HepG2 (cell line): ENCODE data around the gene SPN. TPM values are rescaled to one million over a fixed set of nuclear protein-coding genes. Genes with fewer than 3 reads are reported as not detected.

Experiments used
- ATF5 ChIP-seq: sonication (generic); formaldehyde crosslinking; IDR thresholded peaks from 2 replicates; pipeline ENCODE4 v1.4.0; 2020; ENCODE audit warnings: mild to moderate bottlenecking, low read depth, missing genetic modification reagents
- CBX1 ChIP-seq: IDR thresholded peaks from one replicate; pipeline ENCODE4 v1.6.1; 2016; ENCODE audit warnings: antibody characterized with exemption, low read depth
- CCDC6 ChIP-seq: sonication (generic); formaldehyde crosslinking; IDR thresholded peaks from 2 replicates; pipeline ENCODE4 v1.8.1; 2022; ENCODE audit warnings: mild to moderate bottlenecking, missing genetic modification reagents, moderate library complexity
- HOXA3 ChIP-seq: sonication (generic); formaldehyde crosslinking; IDR thresholded peaks from 2 replicates; pipeline ENCODE4 v1.5.0; 2020; ENCODE audit warnings: missing genetic modification reagents
- KLF9 ChIP-seq: IDR thresholded peaks from 2 replicates; pipeline ENCODE4 v1.6.1; 2016; ENCODE audit warnings: low read depth
- MED1 ChIP-seq: sonication (generic); formaldehyde crosslinking; IDR thresholded peaks from 2 replicates; pipeline ENCODE4 v1.4.0; 2020; ENCODE audit warnings: missing genetic modification reagents
- MTA3 ChIP-seq: sonication (generic); formaldehyde crosslinking; IDR thresholded peaks from 2 replicates; pipeline ENCODE4 v1.4.0; 2020; ENCODE audit warnings: missing genetic modification reagents
- SP5 ChIP-seq: IDR thresholded peaks from 2 replicates; pipeline ENCODE4 v1.6.1; 2016; ENCODE audit warnings: low read depth, borderline replicate concordance
- ZFP90 ChIP-seq: sonication (generic); formaldehyde crosslinking; IDR thresholded peaks from 2 replicates; pipeline ENCODE4 v1.8.0; 2022; ENCODE audit warnings: missing genetic modification reagents, mild to moderate bottlenecking, inconsistent platforms, borderline replicate concordance
- polyA plus RNA-seq, 8 experiments: library from polyadenylated mRNA; depleted of rRNA in 3 of 8; stranded (reverse) in 7 of 8; unstranded in 1 of 8; fragments of >200 nt; fragmentation: Illumina TruSeq in 4 of 8; extraction: Trizol in 4 of 8; gene quantifications; 2 replicates each; pipeline versions ENCODE4 v1.2.1 to v1.2.3, GENCODE V29; 2011 to 2016; ENCODE audit warnings: low read depth in 4 of 8, missing spikeins in 1 of 8, mixed read lengths in 1 of 8; ENCODE audit not compliant: insufficient read depth in 1 of 8
- total RNA-seq, 5 experiments: library from RNA; depleted of rRNA; stranded (reverse); fragments of >200 nt; fragmentation: Illumina TruSeq; extraction: Trizol; gene quantifications; 2 replicates each; pipeline ENCODE4 v1.2.3, GENCODE V29; 2016; ENCODE audit warnings: low read depth in 1 of 5
- TF ChIP-seq, protein P1 (sequence below): sonication (generic); formaldehyde crosslinking; IDR thresholded peaks from 2 replicates; pipeline ENCODE4 v1.4.0; 2020; ENCODE audit warnings: missing genetic modification reagents
- TF ChIP-seq, protein P2 (sequence below): sonication (generic); formaldehyde crosslinking; IDR thresholded peaks from 2 replicates; pipeline ENCODE4 v1.4.0; 2020; ENCODE audit warnings: mild to moderate bottlenecking, missing genetic modification reagents
- TF ChIP-seq, protein P3 (sequence below): sonication (generic); formaldehyde crosslinking; IDR thresholded peaks from 2 replicates; pipeline ENCODE4 v1.8.0; 2022; ENCODE audit warnings: mild to moderate bottlenecking, missing genetic modification reagents, moderate library complexity
- TF ChIP-seq, protein P4 (sequence below): IDR thresholded peaks from 2 replicates; pipeline ENCODE4 v1.6.1; 2016; ENCODE audit warnings: low read depth, missing genetic modification reagents, missing compliant biosample characterization

Gene SPN
- total and polyA plus RNA-seq, 2 of the 13 experiments (the other 11 are each of a cell fraction or from before 2014, with no cell fraction given): 0.22 to 1.6 TPM

DNA sequence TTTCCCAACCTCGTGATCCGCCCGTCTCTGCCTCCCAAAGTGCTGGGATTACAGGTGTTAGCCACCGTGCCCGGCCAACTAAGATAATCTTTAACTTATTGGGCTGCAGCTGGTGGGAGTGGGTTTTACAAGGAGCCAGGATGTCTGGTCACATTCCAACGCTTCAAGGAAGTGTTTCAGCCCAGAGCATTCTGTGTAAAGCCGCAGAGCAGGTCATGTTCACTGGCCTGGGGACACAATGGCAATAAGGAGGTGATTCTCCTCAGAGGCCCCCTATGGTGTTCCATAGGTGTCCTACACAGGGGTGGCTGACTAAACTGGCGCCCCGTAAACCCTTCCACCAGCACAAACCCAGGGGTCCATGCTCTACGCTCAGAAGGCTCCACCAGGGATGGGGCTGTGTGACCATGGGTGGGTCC, 17.1 kb downstream of the SPN start (continued):
- no peak for TF ChIP-seq CCDC6 (CRISPR knock-in tag)
- TF ChIP-seq KLF9 (CRISPR knock-in tag): no peak
- TF ChIP-seq CBX1: no peak
- TF ChIP-seq HOXA3 (CRISPR knock-in tag): 0 out of 2 replicates have a peak, but pooled peaks have one; percentile 37
- TF ChIP-seq, protein P1, sequence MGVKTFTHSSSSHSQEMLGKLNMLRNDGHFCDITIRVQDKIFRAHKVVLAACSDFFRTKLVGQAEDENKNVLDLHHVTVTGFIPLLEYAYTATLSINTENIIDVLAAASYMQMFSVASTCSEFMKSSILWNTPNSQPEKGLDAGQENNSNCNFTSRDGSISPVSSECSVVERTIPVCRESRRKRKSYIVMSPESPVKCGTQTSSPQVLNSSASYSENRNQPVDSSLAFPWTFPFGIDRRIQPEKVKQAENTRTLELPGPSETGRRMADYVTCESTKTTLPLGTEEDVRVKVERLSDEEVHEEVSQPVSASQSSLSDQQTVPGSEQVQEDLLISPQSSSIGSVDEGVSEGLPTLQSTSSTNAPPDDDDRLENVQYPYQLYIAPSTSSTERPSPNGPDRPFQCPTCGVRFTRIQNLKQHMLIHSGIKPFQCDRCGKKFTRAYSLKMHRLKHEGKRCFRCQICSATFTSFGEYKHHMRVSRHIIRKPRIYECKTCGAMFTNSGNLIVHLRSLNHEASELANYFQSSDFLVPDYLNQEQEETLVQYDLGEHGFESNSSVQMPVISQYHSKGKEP (CRISPR knock-in tag): no peak
- TF ChIP-seq, protein P2, sequence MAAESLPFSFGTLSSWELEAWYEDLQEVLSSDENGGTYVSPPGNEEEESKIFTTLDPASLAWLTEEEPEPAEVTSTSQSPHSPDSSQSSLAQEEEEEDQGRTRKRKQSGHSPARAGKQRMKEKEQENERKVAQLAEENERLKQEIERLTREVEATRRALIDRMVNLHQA: no peak
- no peak for TF ChIP-seq ATF5 (CRISPR knock-in tag)
- TF ChIP-seq, protein P3, sequence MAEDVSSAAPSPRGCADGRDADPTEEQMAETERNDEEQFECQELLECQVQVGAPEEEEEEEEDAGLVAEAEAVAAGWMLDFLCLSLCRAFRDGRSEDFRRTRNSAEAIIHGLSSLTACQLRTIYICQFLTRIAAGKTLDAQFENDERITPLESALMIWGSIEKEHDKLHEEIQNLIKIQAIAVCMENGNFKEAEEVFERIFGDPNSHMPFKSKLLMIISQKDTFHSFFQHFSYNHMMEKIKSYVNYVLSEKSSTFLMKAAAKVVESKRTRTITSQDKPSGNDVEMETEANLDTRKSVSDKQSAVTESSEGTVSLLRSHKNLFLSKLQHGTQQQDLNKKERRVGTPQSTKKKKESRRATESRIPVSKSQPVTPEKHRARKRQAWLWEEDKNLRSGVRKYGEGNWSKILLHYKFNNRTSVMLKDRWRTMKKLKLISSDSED (CRISPR knock-in tag): no peak
- no peak for TF ChIP-seq ZFP90 (CRISPR knock-in tag)
- peak; percentile 40; the same call in 1 of the 2 replicates for TF ChIP-seq MED1 (CRISPR knock-in tag)
- TF ChIP-seq SP5 (CRISPR knock-in tag): no peak
- TF ChIP-seq, protein P4, sequence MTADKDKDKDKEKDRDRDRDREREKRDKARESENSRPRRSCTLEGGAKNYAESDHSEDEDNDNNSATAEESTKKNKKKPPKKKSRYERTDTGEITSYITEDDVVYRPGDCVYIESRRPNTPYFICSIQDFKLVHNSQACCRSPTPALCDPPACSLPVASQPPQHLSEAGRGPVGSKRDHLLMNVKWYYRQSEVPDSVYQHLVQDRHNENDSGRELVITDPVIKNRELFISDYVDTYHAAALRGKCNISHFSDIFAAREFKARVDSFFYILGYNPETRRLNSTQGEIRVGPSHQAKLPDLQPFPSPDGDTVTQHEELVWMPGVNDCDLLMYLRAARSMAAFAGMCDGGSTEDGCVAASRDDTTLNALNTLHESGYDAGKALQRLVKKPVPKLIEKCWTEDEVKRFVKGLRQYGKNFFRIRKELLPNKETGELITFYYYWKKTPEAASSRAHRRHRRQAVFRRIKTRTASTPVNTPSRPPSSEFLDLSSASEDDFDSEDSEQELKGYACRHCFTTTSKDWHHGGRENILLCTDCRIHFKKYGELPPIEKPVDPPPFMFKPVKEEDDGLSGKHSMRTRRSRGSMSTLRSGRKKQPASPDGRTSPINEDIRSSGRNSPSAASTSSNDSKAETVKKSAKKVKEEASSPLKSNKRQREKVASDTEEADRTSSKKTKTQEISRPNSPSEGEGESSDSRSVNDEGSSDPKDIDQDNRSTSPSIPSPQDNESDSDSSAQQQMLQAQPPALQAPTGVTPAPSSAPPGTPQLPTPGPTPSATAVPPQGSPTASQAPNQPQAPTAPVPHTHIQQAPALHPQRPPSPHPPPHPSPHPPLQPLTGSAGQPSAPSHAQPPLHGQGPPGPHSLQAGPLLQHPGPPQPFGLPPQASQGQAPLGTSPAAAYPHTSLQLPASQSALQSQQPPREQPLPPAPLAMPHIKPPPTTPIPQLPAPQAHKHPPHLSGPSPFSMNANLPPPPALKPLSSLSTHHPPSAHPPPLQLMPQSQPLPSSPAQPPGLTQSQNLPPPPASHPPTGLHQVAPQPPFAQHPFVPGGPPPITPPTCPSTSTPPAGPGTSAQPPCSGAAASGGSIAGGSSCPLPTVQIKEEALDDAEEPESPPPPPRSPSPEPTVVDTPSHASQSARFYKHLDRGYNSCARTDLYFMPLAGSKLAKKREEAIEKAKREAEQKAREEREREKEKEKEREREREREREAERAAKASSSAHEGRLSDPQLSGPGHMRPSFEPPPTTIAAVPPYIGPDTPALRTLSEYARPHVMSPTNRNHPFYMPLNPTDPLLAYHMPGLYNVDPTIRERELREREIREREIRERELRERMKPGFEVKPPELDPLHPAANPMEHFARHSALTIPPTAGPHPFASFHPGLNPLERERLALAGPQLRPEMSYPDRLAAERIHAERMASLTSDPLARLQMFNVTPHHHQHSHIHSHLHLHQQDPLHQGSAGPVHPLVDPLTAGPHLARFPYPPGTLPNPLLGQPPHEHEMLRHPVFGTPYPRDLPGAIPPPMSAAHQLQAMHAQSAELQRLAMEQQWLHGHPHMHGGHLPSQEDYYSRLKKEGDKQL (CRISPR knock-in tag): no peak
- TF ChIP-seq MTA3: no peak
